ENCODE results near the gene SF3A2. TPM values are rescaled to one million over a fixed set of nuclear protein-coding genes. Genes with fewer than 3 reads are reported as not detected.
A peak's percentile ranks its signal among the peaks of the same experiment; 100 is the strongest.
"Not testable (repeated sequence)": the region's sequence is repeated elsewhere in the genome, so short reads cannot be mapped to it uniquely, and the experiment has no call there.

SF3A2 gene
- 36.9 and 44.0 TPM in 2 replicates for total RNA-seq (2014; rRNA removed; shearing (Covaris generic))

- peak; percentile 96 for DNase-seq (ENCODE audit: low read depth)
Measured at GRCh38 chr19:2236314-2237050, at the start of gene SF3A2, which contains the start of gene PLEKHJ1. Gene SF3A2, plus strand, starts transcription at chr19:2236824. Its CDS starts 6,595 bp downstream, at chr19:2243419. Gene PLEKHJ1, minus strand, starts transcription at chr19:2236329. Its CDS starts 81 bp downstream, at chr19:2236248.

- DNase-seq (ENCODE audit: low read depth) = no peak
Measured at GRCh38 chr19:2187159-2187558, 49.5 kb upstream of the SF3A2 start.

- no peak for DNase-seq (ENCODE audit: low read depth)
Measured at GRCh38 chr19:2188708-2189385, 47.8 kb upstream of the SF3A2 start.

- no peak for DNase-seq (ENCODE audit: low read depth)
Measured at GRCh38 chr19:2189880-2190279, 46.7 kb upstream of the SF3A2 start.

GRCh38 chr19:2190848-2191455 is 45.7 kb upstream of the SF3A2 start:
- no peak for DNase-seq (ENCODE audit: low read depth)

GRCh38 chr19:2191456-2192310 is 44.9 kb upstream of the SF3A2 start:
- no peak for DNase-seq (ENCODE audit: low read depth)

- no peak for DNase-seq (ENCODE audit: low read depth)
Measured at GRCh38 chr19:2192862-2193261, 43.8 kb upstream of the SF3A2 start.

- DNase-seq (ENCODE audit: low read depth) = no peak
Measured at GRCh38 chr19:2193807-2194206, 42.8 kb upstream of the SF3A2 start.

GRCh38 chr19:2194513-2195078 is 42.0 kb upstream of the SF3A2 start:
- no peak for DNase-seq (ENCODE audit: low read depth)

GRCh38 chr19:2195361-2195760 is 41.3 kb upstream of the SF3A2 start:
- no peak for DNase-seq (ENCODE audit: low read depth)

- no peak for DNase-seq (ENCODE audit: low read depth)
Measured at GRCh38 chr19:2195914-2196313, 40.7 kb upstream of the SF3A2 start.

- DNase-seq (ENCODE audit: low read depth) = no peak
Measured at GRCh38 chr19:2197270-2197669, 39.4 kb upstream of the SF3A2 start.

- DNase-seq (ENCODE audit: low read depth) = no peak
Measured at GRCh38 chr19:2198317-2198716, 38.3 kb upstream of the SF3A2 start.

- DNase-seq (ENCODE audit: low read depth) = no peak
Measured at GRCh38 chr19:2199215-2199614, 37.4 kb upstream of the SF3A2 start.

GRCh38 chr19:2199861-2200623 is 36.6 kb upstream of the SF3A2 start:
- no peak for DNase-seq (ENCODE audit: low read depth)

GRCh38 chr19:2200624-2201294 is 35.9 kb upstream of the SF3A2 start:
- not testable (repeated sequence) for DNase-seq (ENCODE audit: low read depth)

GRCh38 chr19:2201473-2202148 is 35.0 kb upstream of the SF3A2 start:
- DNase-seq (ENCODE audit: low read depth) = peak; percentile 14

GRCh38 chr19:2202366-2202765 is 34.3 kb upstream of the SF3A2 start:
- DNase-seq (ENCODE audit: low read depth) = no peak

GRCh38 chr19:2207008-2207407 is 29.6 kb upstream of the SF3A2 start:
- no peak for DNase-seq (ENCODE audit: low read depth)

Measured in M059J (cell line).